Measurements from ENCODE around the gene PKNOX2. TPM values are rescaled to one million over a fixed set of nuclear protein-coding genes. Genes with fewer than 3 reads are reported as not detected.
A peak's percentile ranks its signal among the peaks of the same experiment; 100 is the strongest.

Gene PKNOX2
- total and polyA plus RNA-seq, 9 of the 15 experiments (the other 6 are each of a cell fraction or from before 2014, with no cell fraction given): not detected

- TF ChIP-seq RNF219 (CRISPR knock-in tag; IDR thresholded peaks at IDR 0.05) (no peak), PKNOX1 (IDR thresholded peaks at IDR 0.05) (peak; percentile 65), MEF2A (IDR thresholded peaks at IDR 0.05; ENCODE audit: control insufficient read depth, low read depth, low read length) (no peak), TRIM28 (IDR thresholded peaks at IDR 0.05) (no peak), JUN (IDR thresholded peaks at IDR 0.05; ENCODE audit: borderline replicate concordance, low read depth, low read length) (no peak), JUN (CRISPR knock-in tag; IDR thresholded peaks at IDR 0.05; ENCODE audit: borderline replicate concordance) (no peak), ARID4B (CRISPR knock-in tag; IDR thresholded peaks at IDR 0.05) (no peak), ZNF347 (CRISPR knock-in tag; IDR thresholded peaks at IDR 0.05; ENCODE audit: low read depth) (no peak), ZNF140 (CRISPR knock-in tag; IDR thresholded peaks at IDR 0.05) (no peak), JUND (IDR thresholded peaks at IDR 0.05; ENCODE audit: borderline replicate concordance, low read depth, low read length) (peak; percentile 37; the same call in 1 of the 2 replicates), JUND (tag; IDR thresholded peaks at IDR 0.05; ENCODE audit: borderline replicate concordance, low read depth, low read length) (no peak), SFPQ (IDR thresholded peaks at IDR 0.05; ENCODE audit: low read depth, low read length) (no peak), KDM1A (IDR thresholded peaks at IDR 0.05) (no peak), PBX2 (CRISPR knock-in tag; IDR thresholded peaks at IDR 0.05; ENCODE audit: low read depth) (no peak), PBX2 (tag; conservative IDR thresholded peaks at IDR 0.05; ENCODE audit: low read depth) (peak; percentile 78), MTA2 (IDR thresholded peaks at IDR 0.05; ENCODE audit: low read depth) (no peak), MEIS2 (IDR thresholded peaks at IDR 0.05; ENCODE audit: partially characterized antibody) (peak; percentile 90)
Measured at GRCh38 chr11:125402435-125402834, 237.9 kb downstream of the PKNOX2 start (continued).
